ENCODE measurements around the gene NOL12.
A peak's percentile ranks its signal among the peaks of the same experiment; 100 is the strongest.
"Not testable (repeated sequence)": the region's sequence is repeated elsewhere in the genome, so short reads cannot be mapped to it uniquely, and the experiment has no call there.

The NOL12 gene

DNA sequence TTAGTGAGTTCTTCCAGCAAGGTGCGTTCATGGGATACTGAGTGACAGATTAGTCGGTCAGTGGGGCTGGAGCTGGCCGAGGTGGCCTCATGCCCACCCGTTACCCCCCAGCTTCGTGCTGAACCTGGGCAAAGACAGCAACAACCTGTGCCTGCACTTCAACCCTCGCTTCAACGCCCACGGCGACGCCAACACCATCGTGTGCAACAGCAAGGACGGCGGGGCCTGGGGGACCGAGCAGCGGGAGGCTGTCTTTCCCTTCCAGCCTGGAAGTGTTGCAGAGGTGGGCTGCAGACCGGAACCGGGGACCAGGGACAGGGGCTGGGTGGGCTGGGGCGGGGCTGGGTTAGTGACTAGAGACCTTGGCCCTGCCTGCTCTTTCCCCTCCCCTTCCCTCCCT, 7.8 kb upstream of the NOL12 start:
- DNase-seq (ENCODE audit: low read depth in 4 of 4, low spot score in 1 of 4), result no peak

DNA sequence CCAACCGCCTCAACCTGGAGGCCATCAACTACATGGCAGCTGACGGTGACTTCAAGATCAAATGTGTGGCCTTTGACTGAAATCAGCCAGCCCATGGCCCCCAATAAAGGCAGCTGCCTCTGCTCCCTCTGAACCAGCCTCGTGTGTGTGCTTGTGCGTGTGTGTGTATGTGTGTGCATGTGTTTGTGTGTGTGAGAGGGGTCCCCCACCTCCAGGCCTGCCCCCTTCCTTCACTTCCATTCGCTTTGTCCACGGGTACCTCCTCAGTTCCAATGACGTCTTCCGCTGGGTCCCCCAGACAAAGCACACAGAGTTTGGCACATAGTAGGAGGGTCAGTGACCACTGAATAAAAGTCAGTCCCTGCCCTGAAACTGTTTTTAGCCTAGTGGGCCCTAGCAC, 6.5 kb upstream of the NOL12 start:
- no peak for DNase-seq (ENCODE audit: low read depth in 4 of 4, low spot score in 1 of 4)

DNA sequence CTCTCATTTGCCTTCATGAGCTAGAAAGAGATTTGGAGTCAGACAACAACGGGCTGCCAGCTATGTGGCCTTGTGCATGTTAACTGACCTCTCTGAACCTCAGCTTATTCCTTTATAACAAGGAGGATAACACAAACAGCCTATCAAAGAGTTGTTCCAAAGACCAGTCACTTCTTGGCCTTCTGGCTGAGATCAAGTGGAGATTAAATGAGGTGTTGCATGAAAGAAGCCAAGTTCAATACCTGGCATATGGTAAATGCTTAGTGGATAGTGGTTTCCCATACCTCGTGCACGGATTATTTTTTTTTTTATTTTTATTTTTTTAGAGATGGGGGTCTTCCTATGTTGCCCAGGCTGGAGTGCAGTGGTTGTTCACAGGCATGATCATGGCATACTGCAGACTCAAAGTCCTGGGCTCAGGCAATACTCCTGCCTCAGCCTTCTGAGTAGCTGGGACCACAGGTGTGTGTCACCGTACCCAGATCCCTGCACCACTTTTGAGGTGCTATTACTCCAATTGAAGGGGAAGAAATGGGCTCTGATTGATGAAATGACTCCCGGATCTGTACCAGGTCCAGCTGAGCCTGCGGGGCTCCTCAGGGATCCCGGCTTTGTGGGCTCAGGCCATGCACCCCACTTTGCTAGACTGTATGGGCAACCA, 5.8 kb upstream of the NOL12 start:
- DNase-seq (ENCODE audit: low read depth in 4 of 4, low spot score in 1 of 4), result no peak

DNA sequence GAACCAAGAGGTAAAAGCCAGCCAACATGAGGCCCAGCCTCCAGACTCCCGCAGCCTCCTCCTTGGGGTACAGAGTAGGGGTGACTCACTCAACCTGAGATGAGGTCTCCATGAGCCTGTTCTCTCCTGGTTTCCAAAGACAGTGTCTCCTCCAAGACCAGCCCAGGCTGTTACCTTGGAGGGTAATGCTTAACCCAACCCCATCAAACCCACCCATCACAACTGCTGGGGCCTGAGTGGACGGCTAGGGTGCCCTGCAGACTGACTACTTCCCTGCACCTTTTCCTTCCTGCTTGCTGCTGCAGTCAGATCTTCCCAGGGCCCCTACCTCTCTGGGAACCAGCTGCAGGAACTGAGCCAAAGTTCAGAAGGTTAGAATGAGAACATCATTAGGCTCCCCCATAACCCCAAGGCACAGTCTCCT, 5.1 kb upstream of the NOL12 start:
- no peak for DNase-seq (ENCODE audit: low read depth in 4 of 4, low spot score in 1 of 4)

DNA sequence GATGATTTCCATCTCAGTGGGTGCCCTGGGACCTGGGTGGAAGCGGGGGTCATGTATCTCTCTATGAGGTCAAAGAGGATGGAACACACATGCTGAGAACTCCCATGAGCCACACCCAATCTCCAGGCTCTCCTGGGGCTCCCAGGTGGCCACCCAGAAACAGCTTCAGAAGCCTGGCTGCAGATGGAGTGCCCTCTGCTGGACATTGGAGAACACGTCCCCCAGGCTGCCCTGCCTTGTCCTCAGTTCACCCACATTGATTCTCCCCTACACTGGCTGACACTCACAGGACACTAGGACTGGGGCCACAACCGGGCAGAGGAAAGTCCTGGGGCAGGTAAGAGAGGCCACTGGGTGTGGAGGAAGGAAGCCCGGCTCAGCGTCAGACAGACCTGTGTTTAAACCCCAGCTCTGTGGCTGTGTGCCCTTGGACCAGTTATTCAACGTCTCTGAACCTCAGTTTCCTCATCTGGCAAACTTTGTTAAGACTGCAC, 4.5 kb upstream of the NOL12 start:
- DNase-seq (ENCODE audit: low read depth in 4 of 4, low spot score in 1 of 4), result peak; percentile 39 to 73 (median 48)

DNA sequence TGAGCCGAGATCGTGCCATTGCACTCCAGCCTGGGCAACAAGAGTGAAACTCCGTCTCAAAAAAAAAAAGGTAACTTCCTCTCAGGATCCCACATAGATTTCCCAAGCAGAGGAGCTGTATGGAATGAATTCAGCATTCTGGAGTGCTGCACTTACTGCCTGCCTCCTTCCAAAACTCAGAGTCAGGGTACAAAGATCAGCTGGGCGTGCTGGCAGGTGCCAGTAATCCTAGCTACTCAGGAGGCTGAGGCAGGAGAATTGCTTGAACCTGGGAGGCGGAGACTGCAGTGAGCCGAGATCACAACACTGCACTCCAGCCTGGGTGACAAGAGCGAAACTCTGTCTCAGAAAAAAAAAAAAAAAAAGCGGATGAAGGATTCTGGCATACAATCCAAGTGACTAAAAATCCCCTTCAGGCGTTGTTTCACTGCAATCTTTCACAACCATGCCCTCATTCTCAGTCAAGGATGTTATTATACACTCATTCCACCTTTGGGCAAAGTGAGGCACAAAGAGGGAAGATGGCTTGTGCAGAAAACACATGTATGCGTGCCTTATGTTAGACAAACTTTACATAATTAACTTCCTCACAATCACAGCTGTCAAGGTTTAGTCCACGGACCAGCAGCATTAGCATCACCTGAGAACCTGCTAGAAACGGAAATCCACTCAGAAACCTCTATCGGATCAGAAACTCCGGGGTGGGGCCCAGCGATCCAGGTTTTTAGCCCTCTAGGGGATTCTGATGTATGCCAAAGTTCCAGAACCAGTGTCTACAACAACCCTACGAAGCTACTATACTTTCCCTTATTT, 1.1 kb upstream of the NOL12 start:
- DNase-seq (ENCODE audit: low read depth in 4 of 4, low spot score in 1 of 4), result no peak

DNA sequence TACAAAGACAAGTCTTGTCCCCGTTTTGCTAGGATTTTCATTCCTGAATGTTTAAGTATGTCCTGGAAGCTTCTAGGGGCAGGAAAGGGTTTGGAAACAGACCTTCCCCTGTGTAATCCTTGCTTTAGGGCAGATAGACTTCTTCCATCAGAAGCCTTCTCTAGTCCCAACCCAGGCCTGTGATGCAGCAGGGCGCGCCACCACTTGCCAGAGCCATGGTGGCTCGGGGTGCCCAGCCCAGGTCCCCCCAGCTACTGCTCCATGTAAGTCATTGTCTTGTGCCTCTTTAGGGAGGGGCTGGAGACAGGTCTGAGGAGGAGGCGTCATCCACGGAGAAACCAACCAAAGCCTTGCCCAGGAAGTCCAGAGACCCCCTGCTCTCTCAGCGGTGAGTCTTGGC, 4.3 kb downstream of the NOL12 start:
- no peak for DNase-seq (ENCODE audit: low read depth in 4 of 4, low spot score in 1 of 4)

DNA sequence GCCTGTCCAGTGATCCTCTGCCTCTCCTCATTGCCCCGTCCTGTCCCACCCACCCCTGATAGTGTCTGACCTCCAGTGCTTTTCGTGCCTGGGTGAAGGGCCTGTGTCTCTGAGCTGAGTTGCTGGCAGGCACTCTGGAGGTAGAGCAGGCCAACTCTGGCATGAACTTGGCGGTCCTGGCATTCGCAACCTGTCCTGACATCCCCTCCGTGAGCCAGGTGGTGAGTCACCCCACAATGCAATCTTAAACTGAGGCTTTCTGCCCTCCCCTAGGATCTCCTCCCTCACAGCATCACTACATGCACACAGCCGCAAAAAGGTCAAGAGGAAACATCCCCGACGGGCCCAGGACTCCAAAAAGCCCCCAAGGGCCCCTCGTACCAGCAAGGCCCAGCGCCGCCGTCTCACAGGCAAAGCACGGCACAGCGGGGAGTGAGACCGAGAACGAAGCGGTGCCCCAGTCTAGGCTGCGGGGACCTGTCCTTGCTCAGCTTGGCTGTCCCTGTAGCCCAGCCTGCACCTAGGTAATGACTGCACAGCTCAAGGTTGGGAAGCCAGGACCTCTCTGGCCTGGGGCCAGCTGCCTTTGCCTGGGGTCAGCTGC, 4.9 kb downstream of the NOL12 start:
- DNase-seq (ENCODE audit: low read depth in 4 of 4, low spot score in 1 of 4), result no peak

DNA sequence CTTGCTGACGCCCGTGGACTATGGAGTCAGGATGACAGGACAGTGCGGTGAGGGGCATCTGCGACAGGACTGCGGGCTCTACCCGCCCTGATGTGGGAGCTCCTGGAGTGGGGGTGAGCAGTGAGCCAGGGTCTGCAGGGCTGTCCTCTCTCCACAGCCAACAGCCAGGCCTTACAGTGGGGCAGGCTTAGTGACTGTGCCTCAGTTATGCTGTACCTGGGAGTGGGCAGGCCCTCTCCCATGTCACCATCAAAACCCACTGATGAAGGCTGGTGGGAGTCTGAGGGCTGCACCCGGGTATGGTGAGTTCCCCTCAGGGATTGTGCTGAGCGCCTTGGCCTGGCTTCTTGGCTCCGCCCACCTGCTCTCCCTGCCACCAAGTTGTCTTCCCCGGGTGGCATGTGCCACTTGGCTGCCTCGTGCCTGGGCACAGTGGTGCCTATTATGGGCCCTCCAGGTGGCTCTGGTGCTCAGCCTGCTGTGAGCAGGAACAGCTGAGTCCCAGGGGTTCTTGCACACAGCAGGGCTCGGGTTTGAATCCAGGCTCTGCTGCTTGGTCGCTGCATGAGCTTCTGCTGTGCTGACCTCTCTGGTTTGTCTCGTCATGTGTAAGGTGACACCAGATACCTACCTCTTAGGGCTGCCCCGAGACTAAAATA, 6.6 kb downstream of the NOL12 start:
- DNase-seq (ENCODE audit: low read depth in 4 of 4, low spot score in 1 of 4), result no peak

DNA sequence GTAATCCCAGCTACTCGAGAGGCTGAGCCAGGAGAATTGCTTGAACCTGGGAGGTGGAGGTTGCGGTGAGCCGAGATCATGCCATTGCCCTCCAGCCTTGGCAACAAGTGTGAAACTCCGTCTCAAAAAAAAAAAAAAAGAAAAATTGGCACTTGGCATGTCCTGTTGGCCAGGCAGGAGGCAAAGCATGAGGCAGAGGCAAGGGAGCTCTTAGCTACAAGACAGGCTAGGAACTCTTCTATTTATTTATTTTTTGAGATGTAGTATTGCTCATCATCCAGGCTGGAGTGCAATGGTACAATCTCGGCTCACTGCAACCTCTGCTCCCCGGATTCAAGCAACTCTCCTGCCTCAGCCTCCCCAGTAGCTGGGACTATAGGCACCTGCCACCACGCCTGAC, 8.0 kb downstream of the NOL12 start:
- not testable (repeated sequence) for DNase-seq (ENCODE audit: low read depth in 4 of 4, low spot score in 1 of 4)

DNA sequence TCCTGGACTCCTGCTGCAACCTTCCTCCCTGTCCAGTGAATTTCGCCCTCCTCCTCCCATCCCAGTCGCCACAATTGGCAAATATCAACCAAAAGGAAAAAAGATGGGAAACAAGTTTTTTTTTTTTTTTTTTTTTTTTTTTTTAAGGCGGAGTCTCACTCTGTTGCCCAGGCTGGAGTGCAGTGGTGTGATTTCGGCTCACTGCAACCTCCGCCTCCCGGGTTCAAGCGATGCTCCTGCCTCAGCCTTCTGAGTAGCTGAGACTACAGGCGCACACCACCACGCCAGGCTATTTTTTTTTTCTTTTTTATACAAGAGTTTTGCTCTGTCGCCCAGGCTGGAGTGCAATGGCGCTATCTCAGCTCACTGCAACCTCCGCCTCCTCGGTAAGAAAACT, 10.1 kb downstream of the NOL12 start:
- DNase-seq (ENCODE audit: low read depth in 4 of 4, low spot score in 1 of 4), result not testable (repeated sequence)

DNA sequence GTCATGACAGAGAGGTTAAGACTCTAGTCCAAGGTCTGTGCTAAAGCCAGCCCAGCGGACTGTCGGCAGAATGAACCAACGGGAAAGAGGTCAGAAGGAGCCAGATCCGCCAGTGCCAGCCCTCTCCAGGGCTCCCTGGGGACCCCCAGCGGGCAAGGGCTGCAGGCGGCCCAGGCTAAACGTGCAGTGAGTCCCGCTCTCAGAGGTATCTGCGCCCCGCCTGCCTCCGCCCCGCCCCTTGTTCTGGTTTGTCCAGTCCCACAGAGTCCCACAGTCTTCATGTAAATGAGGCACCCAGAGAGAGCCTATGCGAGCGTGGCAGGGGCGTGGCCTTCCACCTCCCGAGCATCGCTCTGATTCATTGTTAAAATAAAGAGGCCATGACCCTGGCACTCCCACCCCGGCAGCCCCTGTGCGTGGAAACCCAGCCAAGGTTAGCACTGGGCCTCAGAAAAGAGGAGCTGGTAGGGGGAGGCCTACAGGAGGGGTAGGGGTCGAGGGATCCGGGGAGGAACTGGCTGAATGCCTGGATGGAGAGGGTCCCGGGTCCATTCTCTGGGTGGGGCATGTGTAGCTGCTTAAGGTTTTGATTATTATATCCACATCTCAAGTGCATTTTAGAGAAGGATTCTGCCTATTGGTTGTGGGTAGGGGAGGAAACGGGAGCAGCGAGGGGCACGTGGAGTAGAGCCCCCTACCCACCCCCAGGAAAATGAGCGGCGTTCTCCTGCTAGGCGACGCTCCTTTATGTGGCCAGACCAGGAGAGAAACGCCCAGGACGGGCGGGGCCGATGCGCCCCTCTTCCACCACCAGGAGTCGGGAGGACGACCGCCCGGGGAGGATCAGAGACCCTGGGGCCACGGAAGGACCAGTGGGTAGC, 10.8 kb downstream of the NOL12 start, which contains the start of gene TRIOBP:
TSS of gene TRIOBP (plus strand) at position 392 of the 881 bp plus-strand sequence. CDS start 4,318 bp downstream, outside the sequence.
- DNase-seq (ENCODE audit: low read depth in 4 of 4, low spot score in 1 of 4), result peak; percentile 57 to 90 (median 72)

DNA sequence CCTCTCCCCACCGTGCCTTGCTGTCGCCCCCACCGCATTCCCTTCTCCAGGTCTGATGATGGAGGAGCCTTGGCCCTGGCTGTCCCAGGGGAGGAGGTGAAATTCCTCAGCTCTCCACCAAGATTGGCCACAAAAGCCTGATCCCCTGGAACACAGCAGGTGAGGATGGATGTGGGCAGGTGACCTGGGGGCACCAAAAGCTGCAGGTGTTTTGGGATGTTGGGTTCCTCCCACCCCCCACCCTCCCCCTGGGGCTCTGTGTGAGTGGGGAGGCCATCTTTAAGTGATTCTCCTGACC, 11.3 kb downstream of the NOL12 start:
- DNase-seq (ENCODE audit: low read depth in 4 of 4, low spot score in 1 of 4), result no peak

DNA sequence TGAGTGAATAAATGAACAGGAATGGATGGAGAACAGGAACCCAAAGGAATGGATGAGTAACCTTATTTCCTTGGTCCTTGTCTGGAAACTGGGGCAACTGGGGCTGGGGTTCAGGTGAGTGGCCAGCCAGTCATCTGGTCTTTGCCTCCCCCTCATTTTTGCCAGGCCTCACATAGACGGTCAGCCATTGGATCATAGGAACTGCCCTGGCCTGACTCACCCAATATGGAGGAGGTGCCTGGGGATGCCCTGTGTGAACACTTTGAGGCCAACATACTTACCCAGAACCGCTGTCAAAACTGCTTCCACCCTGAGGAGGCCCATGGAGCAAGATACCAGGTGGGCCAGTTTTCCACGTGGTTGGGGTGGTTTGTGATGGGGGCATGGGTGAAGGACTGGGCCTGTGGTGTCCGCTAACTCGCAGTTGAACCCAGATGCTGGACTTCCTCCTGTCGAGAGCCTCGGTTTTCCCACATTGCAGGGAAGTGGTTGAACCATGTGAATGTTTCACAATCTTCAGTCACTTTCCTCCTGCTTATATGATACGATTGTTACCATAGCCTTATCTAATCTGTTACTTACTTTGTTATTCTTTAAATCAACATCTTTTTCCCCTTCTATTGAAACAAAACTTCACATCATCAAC, 15.1 kb downstream of the NOL12 start:
- DNase-seq (ENCODE audit: low read depth in 4 of 4, low spot score in 1 of 4), result no peak

DNA sequence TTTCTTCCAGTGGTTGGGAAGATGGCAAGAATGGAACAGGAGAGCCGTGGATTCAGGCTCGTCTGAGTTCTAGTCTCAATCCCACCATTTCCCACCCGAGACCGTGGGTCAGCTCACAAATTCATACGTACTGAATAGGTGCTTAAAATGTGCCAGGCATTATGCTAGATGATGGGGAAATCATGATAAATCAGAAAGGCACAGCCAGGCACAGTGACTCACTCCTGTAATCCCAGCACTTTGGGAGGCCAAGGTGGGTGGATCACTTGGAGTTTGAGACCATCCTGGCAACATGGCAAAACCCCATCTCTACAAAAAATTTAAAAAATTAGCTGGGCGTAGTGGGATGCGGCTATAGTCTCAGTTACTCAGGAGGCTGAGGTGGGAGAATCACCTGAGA, 17.8 kb downstream of the NOL12 start:
- no peak for DNase-seq (ENCODE audit: low read depth in 4 of 4, low spot score in 1 of 4)

DNA sequence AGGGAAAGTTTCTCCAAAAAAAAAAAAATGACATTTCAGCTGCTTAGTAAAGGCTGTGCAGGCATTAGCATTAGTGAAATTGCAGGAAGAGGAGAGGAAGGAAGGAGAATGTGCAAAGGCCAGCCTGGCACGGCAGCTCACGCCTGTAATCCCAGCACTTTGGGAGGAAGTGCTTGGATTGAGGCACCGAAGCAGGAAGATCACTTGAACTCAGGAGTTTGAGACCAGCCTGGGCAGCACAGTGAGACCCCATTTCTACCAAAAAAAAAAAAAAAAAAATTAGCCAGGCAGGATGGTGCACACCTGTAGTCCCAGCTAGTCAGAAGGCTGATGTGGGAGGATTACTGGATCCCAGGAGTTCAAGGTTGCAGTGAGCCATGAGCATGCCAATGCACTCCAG, 18.5 kb downstream of the NOL12 start:
- no peak for DNase-seq (ENCODE audit: low read depth in 4 of 4, low spot score in 1 of 4)

DNA sequence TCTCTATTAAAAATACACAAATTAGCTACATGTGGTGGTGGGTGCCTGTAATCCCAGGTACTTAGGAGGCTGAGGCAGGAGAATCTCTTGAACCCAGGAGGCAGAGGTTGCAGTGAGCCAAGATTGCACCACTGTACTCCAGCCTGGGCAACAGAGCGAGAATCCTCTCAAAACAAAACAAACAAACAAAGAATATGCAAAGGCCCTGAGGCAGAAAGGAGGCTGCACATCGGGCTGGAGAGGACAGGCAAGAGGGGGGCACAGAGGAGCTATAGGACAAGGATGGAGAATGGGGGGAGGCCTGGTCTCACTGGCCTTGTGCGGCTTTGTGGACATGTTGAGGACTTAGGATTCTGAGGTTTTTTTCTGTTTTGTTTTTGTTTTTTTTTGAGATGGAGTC, 19.1 kb downstream of the NOL12 start:
- DNase-seq (ENCODE audit: low read depth in 4 of 4, low spot score in 1 of 4), result no peak

DNA sequence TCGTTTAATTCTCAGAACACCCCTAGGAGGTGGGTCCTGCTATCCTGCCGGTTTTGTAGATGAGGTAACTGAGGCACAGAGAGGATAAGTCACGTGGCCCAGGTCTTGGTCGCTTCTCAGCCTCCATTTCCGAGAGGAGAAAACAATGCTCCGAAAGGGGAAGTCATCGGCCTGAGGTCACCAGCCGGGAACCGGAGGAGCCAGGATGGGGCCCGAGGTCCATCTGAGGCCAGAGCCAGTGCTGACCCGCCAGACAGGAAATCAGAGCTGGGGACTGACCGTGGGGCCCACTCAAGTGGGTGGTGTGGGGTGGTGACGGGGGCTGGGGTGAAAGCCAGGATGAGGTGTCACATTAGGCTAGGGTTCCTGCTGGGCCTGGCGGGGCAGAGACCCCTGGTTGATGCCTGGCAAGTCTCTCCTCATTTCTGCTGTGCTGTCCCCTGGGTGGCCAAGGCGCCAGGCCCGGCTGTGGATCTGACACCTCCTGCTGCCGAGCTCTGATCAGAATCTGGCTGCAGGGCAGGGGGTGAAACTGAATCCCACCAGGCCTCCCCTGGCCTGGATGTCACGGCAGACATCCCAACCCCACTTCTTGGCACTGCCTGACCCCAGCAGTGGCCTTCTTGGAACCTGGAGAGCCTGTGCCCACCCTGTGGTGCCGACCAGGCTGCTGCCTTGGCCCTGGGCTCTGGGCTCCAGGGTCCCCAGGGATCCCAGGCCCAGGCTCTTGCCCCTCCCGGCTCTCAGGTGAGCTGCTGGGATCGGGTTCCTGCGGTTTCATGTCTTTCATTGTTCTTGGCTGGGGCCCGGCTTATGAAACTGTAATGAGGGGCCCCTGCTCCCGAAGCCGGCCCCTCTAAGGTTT, 22.7 kb downstream of the NOL12 start:
- DNase-seq (ENCODE audit: low read depth in 4 of 4, low spot score in 1 of 4), result no peak

DNA sequence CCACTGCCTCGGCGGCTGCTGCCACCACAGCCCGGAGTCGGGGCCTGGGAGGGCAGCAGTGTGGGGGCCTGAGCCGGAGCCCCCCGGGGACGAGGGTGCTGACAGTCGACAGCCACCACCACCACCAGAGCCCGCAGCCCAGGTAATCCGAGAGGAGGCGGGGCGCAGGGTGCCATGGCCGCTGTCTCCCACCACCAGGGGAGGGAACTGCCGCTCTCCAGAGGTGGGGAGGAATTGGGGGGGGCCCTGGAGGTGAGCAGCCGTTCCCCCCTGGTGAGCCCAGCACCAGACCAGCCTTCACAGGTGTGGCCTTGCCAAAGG, 23.3 kb downstream of the NOL12 start:
- no peak for DNase-seq (ENCODE audit: low read depth in 4 of 4, low spot score in 1 of 4)

Data from stimulated activated CD4-positive, alpha-beta T cell treated with anti-CD3 and anti-CD28 coated beads, Interleukin-1b, Interleukin-23, amount 100 ng/mL, for 24 hours (primary cell).